Ovary (tissue), 9 donors: ENCODE measurements around the gene PLA1A. TPM values are rescaled to one million over a fixed set of nuclear protein-coding genes. Genes with fewer than 3 reads are reported as not detected.
"Not testable (repeated sequence)": the region's sequence is repeated elsewhere in the genome, so short reads cannot be mapped to it uniquely, and the experiment has no call there.

ENCODE experiments used
- DNase-seq, 5 donors: peaks; one replicate each; pipeline ENCODE4 v3.0.0-alpha.2; 2019 to 2020
- H3K27ac ChIP-seq, 2 donors: fragments of 200-600 bp; one replicate each; pipeline versions ENCODE4 v1.5.1 to v1.8.0; 2019 to 2022
- H3K27me3 ChIP-seq: fragments of 200-600 bp; one replicate; pipeline ENCODE4 v1.8.0; 2022
- H3K36me3 ChIP-seq: fragments of 200-600 bp; sonication (generic); one replicate; pipeline ENCODE4 v1.5.1; 2019
- H3K4me1 ChIP-seq: one replicate; pipeline ENCODE4 v1.8.1; 2013; ENCODE audit warnings: mild to moderate bottlenecking, moderate library complexity; ENCODE audit not compliant: insufficient read depth
- H3K4me3 ChIP-seq: fragments of 200-600 bp; sonication (generic); one replicate; pipeline ENCODE4 v1.5.1; 2017
- H3K9me3 ChIP-seq, 2 donors: fragments of 200-600 bp in 1 of 2; sonication (generic) in 1 of 2; one replicate each; pipeline versions ENCODE4 v1.5.1 to v1.8.1; 2013 to 2019; ENCODE audit warnings: mild to moderate bottlenecking in 1 of 2, moderate library complexity in 1 of 2
- EP300 ChIP-seq: sonication (generic); formaldehyde crosslinking; IDR thresholded peaks from one replicate; pipeline ENCODE4 v1.6.1; 2017; ENCODE audit warnings: antibody characterized with exemption
- POLR2A ChIP-seq: fragments of 450-650 bp; IDR thresholded peaks from one replicate; pipeline ENCODE4 v1.6.1; 2017; ENCODE audit warnings: antibody characterized with exemption, mild to moderate bottlenecking, moderate library complexity
- WGBS, 3 donors: extraction: QIAGEN DNeasy Blood & Tissue Kit in 1 of 3; methylation state at CpG; one replicate each; pipeline versions ENCODE4 v1.1.5 to v1.1.7; 2013 to 2017; 5-methylcytosine and 5-hydroxymethylcytosine counted together
- intact Hi-C, 4 donors: fragments of 100-400 bp; cut with DNase I; formaldehyde crosslinking; loops; one replicate each; pipeline versions ENCODE4 v1.11.0 to v1.15.1; 2022 to 2023
- polyA plus RNA-seq, 2 donors: library from polyadenylated mRNA; stranded (reverse); fragments of 200-250 nt in 1 of 2; fragments of 350-450 nt in 1 of 2; fragmentation: Illumina TruSeq in 1 of 2; extraction: RNeasy Lipid Tissue Mini Kit (QIAGEN cat#74804) in 1 of 2; gene quantifications; one replicate each; pipeline ENCODE4 v1.2.3, GENCODE V29; 2013 to 2014
- total RNA-seq, 7 donors: library from RNA; depleted of rRNA in 2 of 7; stranded (reverse); fragments of >200 nt in 2 of 7; fragmentation: NEBNext Ultra II Directional in 3 of 7; extraction: Animal tissue kit (Norgen Biotek cat#: 25700) in 3 of 7; gene quantifications; one replicate each; pipeline versions ENCODE4 v1.1.0 to v1.2.4, GENCODE V29; 2016 to 2023
- TF ChIP-seq, protein P1 (sequence below), 3 donors: fragments of 450-650 bp in 2 of 3; fragments of 200-600 bp in 1 of 3; IDR thresholded peaks; one replicate each; pipeline versions ENCODE4 v1.5.1 to v1.8.0; 2016 to 2022; ENCODE audit warnings: antibody characterized with exemption in 3 of 3, mild to moderate bottlenecking in 1 of 3
- donor health status: DM: no; HTN: no; CAD: no; lungs with moderate emphysema.
- donor health status: DM: no; HTN: no; CAD: no.
- donor health status: Bipolar disorder and iron deficiency.
- donor health status: DM: yes; HTN: yes; CAD: no.
- donor health status: DM: no; HTN: no; CAD: no.
- donor health status: DM: yes; HTN: yes; CAD: no.

Gene PLA1A
- total and polyA plus RNA-seq, 9 donors: 0.53 to 9.9 (median 1.5) TPM

DNA sequence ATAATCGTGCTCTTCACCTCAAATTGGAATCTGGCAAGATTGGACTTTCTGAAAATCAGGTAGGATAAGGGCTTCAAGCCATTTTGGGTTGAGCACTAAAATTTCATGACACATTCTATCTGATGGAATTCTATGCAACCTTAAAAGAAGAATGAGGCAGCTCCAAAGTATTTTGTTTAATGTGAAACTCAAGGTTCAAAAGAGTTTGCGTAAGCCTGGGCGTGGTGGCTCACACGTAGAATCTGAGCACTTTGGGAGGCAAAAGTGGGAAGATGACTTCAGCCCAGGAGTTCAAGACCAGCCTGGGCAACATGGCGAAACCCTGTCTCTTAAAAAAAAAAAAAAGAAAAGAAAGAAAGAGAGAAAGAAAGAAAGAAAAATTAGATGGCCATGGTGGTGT is 3.6 kb upstream of the PLA1A start:
- Histone ChIP-seq H3K36me3 (no peaks in the 10 kb centered on the region), H3K4me3 (no peak overlapping the region), H3K27ac (no peak overlapping the region), H3K4me1 (peaks cover 1% of the 10 kb centered on the region), H3K9me3 (no peaks in the 10 kb centered on the region), H3K27me3 (no peaks in the 10 kb centered on the region)
- TF ChIP-seq POLR2A (no peak), EP300 (no peak)
- TF ChIP-seq, protein P1, sequence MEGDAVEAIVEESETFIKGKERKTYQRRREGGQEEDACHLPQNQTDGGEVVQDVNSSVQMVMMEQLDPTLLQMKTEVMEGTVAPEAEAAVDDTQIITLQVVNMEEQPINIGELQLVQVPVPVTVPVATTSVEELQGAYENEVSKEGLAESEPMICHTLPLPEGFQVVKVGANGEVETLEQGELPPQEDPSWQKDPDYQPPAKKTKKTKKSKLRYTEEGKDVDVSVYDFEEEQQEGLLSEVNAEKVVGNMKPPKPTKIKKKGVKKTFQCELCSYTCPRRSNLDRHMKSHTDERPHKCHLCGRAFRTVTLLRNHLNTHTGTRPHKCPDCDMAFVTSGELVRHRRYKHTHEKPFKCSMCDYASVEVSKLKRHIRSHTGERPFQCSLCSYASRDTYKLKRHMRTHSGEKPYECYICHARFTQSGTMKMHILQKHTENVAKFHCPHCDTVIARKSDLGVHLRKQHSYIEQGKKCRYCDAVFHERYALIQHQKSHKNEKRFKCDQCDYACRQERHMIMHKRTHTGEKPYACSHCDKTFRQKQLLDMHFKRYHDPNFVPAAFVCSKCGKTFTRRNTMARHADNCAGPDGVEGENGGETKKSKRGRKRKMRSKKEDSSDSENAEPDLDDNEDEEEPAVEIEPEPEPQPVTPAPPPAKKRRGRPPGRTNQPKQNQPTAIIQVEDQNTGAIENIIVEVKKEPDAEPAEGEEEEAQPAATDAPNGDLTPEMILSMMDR (IDR thresholded peaks at IDR 0.05): no peak
- DNase-seq: no peak
- 80 to 99% (median 95%) methylated on average over 5 of the region's 5 CpGs for WGBS, 3 donors
- intact Hi-C loops: no loop called here

DNA sequence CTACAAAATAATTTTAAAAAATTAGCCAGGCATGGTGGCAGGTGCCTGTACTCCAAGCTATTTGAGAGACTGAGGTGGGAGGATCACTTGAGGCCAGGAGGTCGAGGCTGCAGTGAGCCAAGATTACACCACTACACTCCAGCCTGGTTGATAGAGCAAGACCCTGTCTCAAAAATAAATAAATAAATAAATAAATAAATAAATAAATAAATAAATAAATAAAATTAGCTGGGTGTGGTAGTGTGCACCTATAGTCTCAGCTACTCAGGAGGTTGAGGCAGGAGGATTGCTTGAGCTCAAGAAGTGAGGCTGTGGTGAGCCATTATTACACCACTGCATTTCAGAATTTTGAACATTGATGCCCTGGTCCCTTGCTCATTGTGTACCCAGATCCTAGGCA is 2.8 kb upstream of the PLA1A start:
- H3K27ac ChIP-seq, H3K36me3 ChIP-seq, intact Hi-C loops, H3K4me1 ChIP-seq, H3K27me3 ChIP-seq, H3K4me3 ChIP-seq, H3K9me3 ChIP-seq, DNase-seq: not testable (repeated sequence)
- WGBS, 3 donors: 94 to 95% (median 94%) methylated on average over 1 of the region's 1 CpG

DNA sequence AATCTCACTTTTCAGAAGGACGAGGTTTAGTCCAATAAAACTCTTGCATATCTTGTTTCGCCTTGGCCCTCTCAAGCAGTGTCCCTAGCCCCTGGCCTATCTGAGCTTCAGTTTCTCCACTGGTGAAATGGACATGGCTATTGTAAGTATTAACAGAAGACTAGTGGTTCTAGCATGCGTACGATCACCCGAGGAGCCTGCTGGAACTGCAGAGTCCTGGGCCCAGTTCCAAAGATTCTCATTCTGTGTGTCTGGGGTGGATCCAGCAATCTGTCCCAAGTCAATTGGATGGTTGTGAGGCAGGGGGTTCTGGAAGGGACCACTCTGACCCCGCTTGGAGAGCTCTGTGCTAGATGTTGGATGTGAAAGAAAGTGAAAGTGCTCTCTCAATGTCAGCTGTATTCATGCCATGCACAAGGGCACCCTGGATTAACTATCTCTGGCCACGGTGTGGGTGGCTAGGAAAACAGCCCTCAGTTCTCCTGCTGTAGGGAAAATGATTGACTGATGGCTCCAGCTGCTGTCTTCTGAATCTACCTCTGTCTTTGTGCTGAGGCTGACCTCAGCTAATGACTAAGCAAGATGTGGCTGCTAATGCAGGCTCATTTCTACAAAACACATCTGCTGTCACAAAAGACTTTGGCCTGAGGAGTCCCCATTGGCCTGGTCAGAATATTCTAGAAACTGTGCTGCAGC is 1.9 kb upstream of the PLA1A start:
- intact Hi-C loops: no loop called here
- no peak overlapping the region for H3K4me3 ChIP-seq
- no peaks in the 10 kb centered on the region for H3K36me3 ChIP-seq
- H3K9me3 ChIP-seq: no peaks in the 10 kb centered on the region
- DNase-seq: no peak
- 78 to 88% (median 85%) methylated on average over 7 of the region's 7 CpGs for WGBS, 3 donors
- no peak overlapping the region for H3K27ac ChIP-seq
- TF ChIP-seq, protein P1 (IDR thresholded peaks at IDR 0.05): no peak
- TF ChIP-seq EP300 (no peak), POLR2A (no peak)
- no peaks in the 10 kb centered on the region for H3K27me3 ChIP-seq
- H3K4me1 ChIP-seq: peaks cover 3% of the 10 kb centered on the region

DNA sequence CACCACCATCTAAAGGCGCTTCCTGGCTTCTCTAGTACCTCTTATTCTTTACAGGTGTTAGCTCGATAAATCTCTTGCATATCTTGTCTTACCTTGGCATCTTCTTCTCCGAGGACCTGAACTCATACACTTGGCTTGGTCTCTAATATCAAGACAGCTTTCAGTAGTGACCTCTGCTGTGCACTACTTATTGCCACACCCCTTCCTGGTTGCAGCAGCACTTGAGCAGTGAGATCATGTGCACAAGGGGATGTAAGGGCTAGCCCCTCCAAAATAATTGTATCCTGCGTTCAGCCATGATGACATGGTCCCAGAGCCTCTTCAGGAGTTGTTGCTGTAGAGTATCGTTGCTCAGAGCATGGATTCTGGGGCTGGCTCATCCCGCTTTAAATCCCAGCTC is 1.3 kb upstream of the PLA1A start:
- H3K9me3 ChIP-seq: no peaks in the 10 kb centered on the region
- H3K27ac ChIP-seq: no peak overlapping the region
- WGBS, 3 donors: 92 to 96% (median 93%) methylated on average over 6 of the region's 6 CpGs
- TF ChIP-seq EP300 (no peak), POLR2A (no peak)
- TF ChIP-seq, protein P1 (IDR thresholded peaks at IDR 0.05): no peak
- H3K4me3 ChIP-seq: no peak overlapping the region
- DNase-seq: no peak
- H3K4me1 ChIP-seq: peaks cover 3% of the 10 kb centered on the region
- no peaks in the 10 kb centered on the region for H3K27me3 ChIP-seq
- intact Hi-C loops: no loop called here
- H3K36me3 ChIP-seq: no peaks in the 10 kb centered on the region

DNA sequence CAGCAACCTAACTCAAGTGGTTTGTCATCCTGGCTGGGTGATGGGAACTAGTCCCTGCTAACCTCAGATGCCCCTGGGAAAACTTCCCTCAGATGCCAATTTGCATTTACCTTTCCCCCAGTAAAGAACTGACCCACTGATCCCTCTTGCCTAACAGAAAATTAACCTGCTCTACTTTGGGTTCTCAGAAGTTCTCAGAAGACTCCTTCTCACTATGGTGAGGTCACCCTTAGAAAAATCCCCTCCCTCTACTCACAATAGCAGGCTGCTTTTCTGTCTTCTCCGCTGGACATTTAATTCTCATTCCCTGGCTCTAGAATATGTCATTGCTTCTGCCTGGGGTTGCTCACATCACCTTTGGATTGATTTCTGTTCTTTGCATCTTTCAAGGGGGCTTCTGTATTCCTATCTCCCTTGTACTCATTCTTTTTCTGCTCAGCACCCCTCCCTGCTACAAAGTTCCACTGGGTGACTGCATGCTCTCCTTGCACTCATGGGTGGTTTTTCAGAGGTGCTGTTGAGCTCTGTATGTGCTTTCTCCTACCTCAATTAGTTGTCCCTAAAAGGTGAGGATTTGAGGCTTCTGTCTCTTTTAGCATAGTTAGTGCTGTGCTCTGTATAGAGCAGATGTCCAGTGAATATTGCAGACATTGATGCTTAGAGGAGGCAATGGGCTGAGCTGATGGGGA is 869 bp downstream of the PLA1A start:
- TF ChIP-seq, protein P1 (IDR thresholded peaks at IDR 0.05): no peak
- TF ChIP-seq EP300 (no peak), POLR2A (no peak)
- H3K36me3 ChIP-seq: no peaks in the 10 kb centered on the region
- DNase-seq: no peak
- intact Hi-C loops: no loop called here
- H3K4me1 ChIP-seq: peaks cover 3% of the 10 kb centered on the region
- WGBS, 3 donors: 91 to 100% (median 93%) methylated on average over 1 of the region's 1 CpG
- no peaks in the 10 kb centered on the region for H3K9me3 ChIP-seq
- H3K4me3 ChIP-seq: no peak overlapping the region
- H3K27ac ChIP-seq: no peak overlapping the region
- no peaks in the 10 kb centered on the region for H3K27me3 ChIP-seq
